ENCODE results near the gene DOCK6.

DNA sequence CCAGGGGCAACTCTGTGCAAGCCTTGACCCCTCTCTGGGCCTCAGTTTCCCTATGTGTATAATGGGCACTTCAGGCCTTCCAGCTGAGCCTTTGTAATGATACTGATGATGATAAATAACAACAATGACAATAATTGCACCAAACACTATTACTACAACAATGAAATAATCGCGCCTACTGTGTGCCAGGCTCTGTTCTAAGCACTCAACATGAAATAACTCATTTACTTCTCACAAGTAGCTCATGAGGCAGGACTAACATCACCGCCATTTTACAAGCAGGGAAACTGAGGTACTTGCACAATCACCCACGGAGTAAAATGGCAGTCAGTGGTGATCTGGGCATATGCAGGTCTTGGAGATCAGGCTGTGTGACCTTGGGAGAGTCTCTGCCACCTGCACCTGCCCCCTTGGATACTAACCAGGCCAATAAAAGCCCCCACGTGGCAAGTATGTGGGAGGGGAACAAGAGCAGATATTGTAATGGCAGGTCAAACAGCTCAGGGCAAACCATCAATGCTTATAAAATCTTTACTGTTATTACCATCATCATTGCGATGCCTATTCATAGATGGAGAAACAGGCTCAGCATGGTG is 23.4 kb downstream of the DOCK6 start:
- TF ChIP-seq, protein P1, sequence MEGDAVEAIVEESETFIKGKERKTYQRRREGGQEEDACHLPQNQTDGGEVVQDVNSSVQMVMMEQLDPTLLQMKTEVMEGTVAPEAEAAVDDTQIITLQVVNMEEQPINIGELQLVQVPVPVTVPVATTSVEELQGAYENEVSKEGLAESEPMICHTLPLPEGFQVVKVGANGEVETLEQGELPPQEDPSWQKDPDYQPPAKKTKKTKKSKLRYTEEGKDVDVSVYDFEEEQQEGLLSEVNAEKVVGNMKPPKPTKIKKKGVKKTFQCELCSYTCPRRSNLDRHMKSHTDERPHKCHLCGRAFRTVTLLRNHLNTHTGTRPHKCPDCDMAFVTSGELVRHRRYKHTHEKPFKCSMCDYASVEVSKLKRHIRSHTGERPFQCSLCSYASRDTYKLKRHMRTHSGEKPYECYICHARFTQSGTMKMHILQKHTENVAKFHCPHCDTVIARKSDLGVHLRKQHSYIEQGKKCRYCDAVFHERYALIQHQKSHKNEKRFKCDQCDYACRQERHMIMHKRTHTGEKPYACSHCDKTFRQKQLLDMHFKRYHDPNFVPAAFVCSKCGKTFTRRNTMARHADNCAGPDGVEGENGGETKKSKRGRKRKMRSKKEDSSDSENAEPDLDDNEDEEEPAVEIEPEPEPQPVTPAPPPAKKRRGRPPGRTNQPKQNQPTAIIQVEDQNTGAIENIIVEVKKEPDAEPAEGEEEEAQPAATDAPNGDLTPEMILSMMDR (optimal IDR thresholded peaks at IDR 0.05 in 1 of 3, IDR thresholded peaks at IDR 0.05 in 1 of 3, conservative IDR thresholded peaks at IDR 0.05 in 1 of 3; ENCODE audit: extremely low read depth in 1 of 3, insufficient read depth in 2 of 3, low read length in 3 of 3): no peak
- no peak for TF ChIP-seq EZH2 (IDR thresholded peaks at IDR 0.05; ENCODE audit: low read length)

All from keratinocyte (primary cell).